ENCODE results near the gene ETS1.

- TF ChIP-seq, protein P1, sequence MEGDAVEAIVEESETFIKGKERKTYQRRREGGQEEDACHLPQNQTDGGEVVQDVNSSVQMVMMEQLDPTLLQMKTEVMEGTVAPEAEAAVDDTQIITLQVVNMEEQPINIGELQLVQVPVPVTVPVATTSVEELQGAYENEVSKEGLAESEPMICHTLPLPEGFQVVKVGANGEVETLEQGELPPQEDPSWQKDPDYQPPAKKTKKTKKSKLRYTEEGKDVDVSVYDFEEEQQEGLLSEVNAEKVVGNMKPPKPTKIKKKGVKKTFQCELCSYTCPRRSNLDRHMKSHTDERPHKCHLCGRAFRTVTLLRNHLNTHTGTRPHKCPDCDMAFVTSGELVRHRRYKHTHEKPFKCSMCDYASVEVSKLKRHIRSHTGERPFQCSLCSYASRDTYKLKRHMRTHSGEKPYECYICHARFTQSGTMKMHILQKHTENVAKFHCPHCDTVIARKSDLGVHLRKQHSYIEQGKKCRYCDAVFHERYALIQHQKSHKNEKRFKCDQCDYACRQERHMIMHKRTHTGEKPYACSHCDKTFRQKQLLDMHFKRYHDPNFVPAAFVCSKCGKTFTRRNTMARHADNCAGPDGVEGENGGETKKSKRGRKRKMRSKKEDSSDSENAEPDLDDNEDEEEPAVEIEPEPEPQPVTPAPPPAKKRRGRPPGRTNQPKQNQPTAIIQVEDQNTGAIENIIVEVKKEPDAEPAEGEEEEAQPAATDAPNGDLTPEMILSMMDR (IDR thresholded peaks at IDR 0.05), result no peak
- TF ChIP-seq POLR2A (IDR thresholded peaks at IDR 0.05; ENCODE audit: low read depth), result no peak
Measured at GRCh38 chr11:128531588-128531987, 55.8 kb downstream of the ETS1 start.
